Stimulated activated CD4-positive, alpha-beta T cell treated with anti-CD3 and anti-CD28 coated beads, Interleukin-4, amount 100 ng/mL, for 24 hours (primary cell): ENCODE measurements around the gene SERPINI1.
"Not testable (repeated sequence)": the region's sequence is repeated elsewhere in the genome, so short reads cannot be mapped to it uniquely, and the experiment has no call there.

Source experiments
- DNase-seq: peaks from one replicate; pipeline ENCODE4 v3.0.0-alpha.2; 2020

SERPINI1 gene

GRCh38 chr3:167810236-167810635 is 74.7 kb downstream of the SERPINI1 start:
- no peak for DNase-seq

- DNase-seq, result no peak
These were observed 75.5 kb downstream of the SERPINI1 start for GRCh38 chr3:167811031-167811430.

GRCh38 chr3:167813169-167814123 is 77.9 kb downstream of the SERPINI1 start:
- no peak for DNase-seq

- no peak for DNase-seq
These were observed 79.0 kb downstream of the SERPINI1 start for GRCh38 chr3:167814441-167814951.

GRCh38 chr3:167816953-167817352 is 81.4 kb downstream of the SERPINI1 start:
- DNase-seq, result no peak

- no peak for DNase-seq
These were observed 84.8 kb downstream of the SERPINI1 start for GRCh38 chr3:167820102-167820865.

GRCh38 chr3:167821248-167821805 is 85.8 kb downstream of the SERPINI1 start:
- DNase-seq, result no peak

GRCh38 chr3:167823738-167824137 is 88.2 kb downstream of the SERPINI1 start:
- no peak for DNase-seq

- DNase-seq, result not testable (repeated sequence)
These were observed 92.1 kb downstream of the SERPINI1 start for GRCh38 chr3:167827588-167827987.

GRCh38 chr3:167829071-167829470 is 93.5 kb downstream of the SERPINI1 start:
- DNase-seq, result no peak

- no peak for DNase-seq
These were observed 94.5 kb downstream of the SERPINI1 start for GRCh38 chr3:167830007-167830406.

GRCh38 chr3:167835359-167835758 is 99.8 kb downstream of the SERPINI1 start:
- DNase-seq, result no peak

- DNase-seq, result no peak
These were observed 100.4 kb downstream of the SERPINI1 start for GRCh38 chr3:167835953-167836352.

- DNase-seq, result no peak
These were observed 101.9 kb downstream of the SERPINI1 start for GRCh38 chr3:167837466-167837865.

- no peak for DNase-seq
These were observed 104.1 kb downstream of the SERPINI1 start for GRCh38 chr3:167839460-167840134.

- no peak for DNase-seq
These were observed 104.7 kb downstream of the SERPINI1 start for GRCh38 chr3:167840247-167840646.

GRCh38 chr3:167843481-167843880 is 108.0 kb downstream of the SERPINI1 start:
- no peak for DNase-seq

GRCh38 chr3:167843886-167844285 is 108.4 kb downstream of the SERPINI1 start:
- no peak for DNase-seq

- DNase-seq, result no peak
These were observed 109.0 kb downstream of the SERPINI1 start for GRCh38 chr3:167844528-167844927.

GRCh38 chr3:167851171-167851570 is 115.7 kb downstream of the SERPINI1 start:
- no peak for DNase-seq

- no peak for DNase-seq
These were observed 116.2 kb downstream of the SERPINI1 start for GRCh38 chr3:167851749-167852148.

- no peak for DNase-seq
These were observed 116.7 kb downstream of the SERPINI1 start for GRCh38 chr3:167852216-167852615.

GRCh38 chr3:167854063-167854462 is 118.5 kb downstream of the SERPINI1 start:
- DNase-seq, result no peak
